Loucy (cell line): Measurements from ENCODE around the gene LRRC10.
A peak's percentile ranks its signal among the peaks of the same experiment; 100 is the strongest.

ENCODE experiments used
- H2AFZ ChIP-seq: fragments of 200-600 bp; sonication (generic); 2 replicates; pipeline ENCODE4 v1.6.0; 2016; ENCODE audit warnings: antibody characterized with exemption, mild to moderate bottlenecking, low read length, moderate library complexity
- H3F3A ChIP-seq: fragments of 200-600 bp; 2 replicates; pipeline ENCODE4 v1.6.0; 2016; ENCODE audit warnings: antibody characterized with exemption, low read depth, mild to moderate bottlenecking
- H3K27me3 ChIP-seq: fragments of 200-600 bp; sonication (generic); 2 replicates; pipeline ENCODE4 v1.6.1; 2014; ENCODE audit warnings: low read length, mild to moderate bottlenecking; ENCODE audit not compliant: insufficient read depth, poor library complexity, severe bottlenecking
- H3K36me3 ChIP-seq: fragments of 200-600 bp; sonication (generic); 2 replicates; pipeline ENCODE4 v1.6.1; 2016; ENCODE audit warnings: low read length; ENCODE audit not compliant: insufficient read depth
- H3K4me1 ChIP-seq: fragments of 200-600 bp; sonication (generic); 2 replicates; pipeline ENCODE4 v1.5.1; 2014; ENCODE audit warnings: low read length, mild to moderate bottlenecking; ENCODE audit not compliant: insufficient read depth, poor library complexity, severe bottlenecking
- H3K4me2 ChIP-seq: fragments of 200-600 bp; sonication (generic); 2 replicates; pipeline ENCODE4 v1.6.0; 2014; ENCODE audit warnings: antibody characterized with exemption, low read length, low read depth, mild to moderate bottlenecking; ENCODE audit not compliant: poor library complexity, severe bottlenecking
- H3K4me3 ChIP-seq: fragments of 200-600 bp; sonication (generic); 2 replicates; pipeline ENCODE4 v1.5.1; 2014; ENCODE audit warnings: low read length, mild to moderate bottlenecking, mixed read lengths; ENCODE audit not compliant: poor library complexity, severe bottlenecking
- H3K79me2 ChIP-seq: fragments of 200-600 bp; sonication (generic); 2 replicates; pipeline ENCODE4 v1.6.1; 2014; ENCODE audit warnings: low read length; ENCODE audit not compliant: insufficient read depth
- H3K9ac ChIP-seq: fragments of 200-600 bp; sonication (generic); 2 replicates; pipeline ENCODE4 v1.6.0; 2014; ENCODE audit warnings: mild to moderate bottlenecking, low read depth, low read length, moderate library complexity; ENCODE audit not compliant: poor library complexity, severe bottlenecking
- H3K9me2 ChIP-seq: fragments of 200-600 bp; sonication (generic); replicated peaks from 2 replicates; pipeline ENCODE4 v1.6.1; 2016; ENCODE audit warnings: low read depth, low read length, mixed read lengths
- H3K9me3 ChIP-seq: fragments of 200-600 bp; sonication (generic); 2 replicates; pipeline ENCODE4 v1.6.1; 2014; ENCODE audit warnings: mild to moderate bottlenecking, antibody characterized with exemption, low read length, low read depth; ENCODE audit not compliant: insufficient read depth
- H4K20me1 ChIP-seq: fragments of 200-600 bp; sonication (generic); 2 replicates; pipeline ENCODE4 v1.6.0; 2014; ENCODE audit warnings: antibody characterized with exemption, low read length, mild to moderate bottlenecking; ENCODE audit not compliant: insufficient read depth, poor library complexity, severe bottlenecking
- EZH2phosphoT487 ChIP-seq: fragments of 200-600 bp; IDR thresholded peaks from 2 replicates; pipeline ENCODE4 v1.6.1; 2018; ENCODE audit warnings: antibody characterized with exemption, mild to moderate bottlenecking, moderate library complexity, borderline replicate concordance
- TF ChIP-seq, protein P1 (sequence below): fragments of 200-600 bp; sonication (generic); conservative IDR thresholded peaks from 2 replicates; pipeline ENCODE4 v1.5.1; 2014; ENCODE audit warnings: mild to moderate bottlenecking, antibody characterized with exemption, low read length

The LRRC10 gene

DNA sequence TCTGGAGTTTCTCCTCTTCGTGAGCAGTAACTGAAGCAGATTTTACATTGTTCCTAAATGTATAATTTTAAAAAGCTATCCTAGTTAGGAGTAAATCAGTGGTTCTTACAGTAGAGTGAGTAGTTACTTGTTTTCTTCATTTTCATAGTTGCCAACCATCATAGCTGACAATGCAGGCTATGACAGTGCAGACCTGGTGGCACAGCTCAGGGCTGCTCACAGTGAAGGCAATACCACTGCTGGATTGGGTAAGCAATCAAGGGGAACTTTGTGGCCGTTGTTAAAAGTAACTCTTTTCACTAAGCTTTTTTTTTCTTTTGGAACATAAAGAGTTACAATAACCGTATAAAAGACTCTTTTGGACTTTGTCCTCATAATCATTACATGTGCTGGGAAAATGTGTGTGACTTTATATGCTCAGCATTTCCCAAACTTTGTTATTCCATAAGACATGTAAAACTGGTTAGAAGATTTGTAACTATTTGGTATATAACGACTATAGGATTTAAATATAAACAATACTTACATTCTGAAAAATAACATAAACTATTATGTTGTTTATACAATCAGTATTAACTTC is 12.4 kb downstream of the LRRC10 start:
- Histone ChIP-seq H2AFZ (no peak overlapping the region), H3K4me3 (no peak overlapping the region), H3F3A (0 out of 2 replicates have a peak, but pooled peaks cover 4% of the 10 kb centered on the region), H3K27me3 (no peaks in the 10 kb centered on the region), H3K9ac (no peak overlapping the region), H3K79me2 (peaks cover 17% of the 10 kb centered on the region; the same call in 1 of the 2 replicates), H3K9me2 (no peaks in the 10 kb centered on the region), H3K9me3 (no peaks in the 10 kb centered on the region), H3K4me1 (no peaks in the 10 kb centered on the region), H3K4me2 (no peak overlapping the region), H3K36me3 (peaks cover 89% of the 10 kb centered on the region), H4K20me1 (peaks cover 32% of the 10 kb centered on the region)
- TF ChIP-seq, protein P1, sequence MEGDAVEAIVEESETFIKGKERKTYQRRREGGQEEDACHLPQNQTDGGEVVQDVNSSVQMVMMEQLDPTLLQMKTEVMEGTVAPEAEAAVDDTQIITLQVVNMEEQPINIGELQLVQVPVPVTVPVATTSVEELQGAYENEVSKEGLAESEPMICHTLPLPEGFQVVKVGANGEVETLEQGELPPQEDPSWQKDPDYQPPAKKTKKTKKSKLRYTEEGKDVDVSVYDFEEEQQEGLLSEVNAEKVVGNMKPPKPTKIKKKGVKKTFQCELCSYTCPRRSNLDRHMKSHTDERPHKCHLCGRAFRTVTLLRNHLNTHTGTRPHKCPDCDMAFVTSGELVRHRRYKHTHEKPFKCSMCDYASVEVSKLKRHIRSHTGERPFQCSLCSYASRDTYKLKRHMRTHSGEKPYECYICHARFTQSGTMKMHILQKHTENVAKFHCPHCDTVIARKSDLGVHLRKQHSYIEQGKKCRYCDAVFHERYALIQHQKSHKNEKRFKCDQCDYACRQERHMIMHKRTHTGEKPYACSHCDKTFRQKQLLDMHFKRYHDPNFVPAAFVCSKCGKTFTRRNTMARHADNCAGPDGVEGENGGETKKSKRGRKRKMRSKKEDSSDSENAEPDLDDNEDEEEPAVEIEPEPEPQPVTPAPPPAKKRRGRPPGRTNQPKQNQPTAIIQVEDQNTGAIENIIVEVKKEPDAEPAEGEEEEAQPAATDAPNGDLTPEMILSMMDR = no peak
- no peak for TF ChIP-seq EZH2phosphoT487

- H3K9me3 ChIP-seq = no peaks in the 10 kb centered on the region
Measured at GRCh38 chr12:69595689-69596088, 15.0 kb downstream of the LRRC10 start.

DNA sequence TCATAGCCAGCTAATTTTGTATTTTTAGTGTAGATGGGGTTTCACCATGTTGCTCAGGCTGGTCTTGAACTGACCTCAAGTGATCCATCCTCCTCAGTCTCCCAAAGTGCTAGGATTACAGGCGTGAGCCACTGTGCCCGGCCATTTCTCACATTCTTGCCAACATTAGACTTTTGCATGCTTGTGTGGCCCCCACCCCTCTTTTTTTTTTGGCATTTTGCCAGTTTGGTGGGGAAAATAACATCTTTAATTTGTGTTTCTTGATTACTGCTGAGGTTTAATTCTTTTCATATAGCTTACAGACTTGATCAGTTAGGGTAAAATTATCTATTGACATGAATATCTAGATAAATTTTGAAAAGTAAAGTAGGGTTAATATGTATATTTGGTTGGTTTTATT is 21.6 kb downstream of the LRRC10 start:
- H3K4me3 ChIP-seq = no peak overlapping the region
- H4K20me1 ChIP-seq = peaks cover 58% of the 10 kb centered on the region
- H3K4me2 ChIP-seq = peak overlapping the region; percentile 79
- H3K79me2 ChIP-seq = peaks cover 68% of the 10 kb centered on the region
- no peaks in the 10 kb centered on the region for H3K9me2 ChIP-seq
- no peak overlapping the region for H3K9ac ChIP-seq
- no peaks in the 10 kb centered on the region for H3K27me3 ChIP-seq
- H3K4me1 ChIP-seq = peaks cover 32% of the 10 kb centered on the region
- no peaks in the 10 kb centered on the region for H3F3A ChIP-seq
- no peaks in the 10 kb centered on the region for H3K9me3 ChIP-seq
- peaks cover 69% of the 10 kb centered on the region for H3K36me3 ChIP-seq
- TF ChIP-seq EZH2phosphoT487 = no peak
- TF ChIP-seq, protein P1 = no peak
- H2AFZ ChIP-seq = no peak overlapping the region

More at GRCh38 chr12:69595689-69596088, 15.0 kb downstream of the LRRC10 start:
- Histone ChIP-seq H3K4me2 (no peak overlapping the region), H3K36me3 (peaks cover 89% of the 10 kb centered on the region), H3K4me1 (peaks cover 4% of the 10 kb centered on the region), H3K4me3 (no peak overlapping the region), H3K79me2 (peaks cover 30% of the 10 kb centered on the region), H3K9me2 (no peaks in the 10 kb centered on the region), H3K27me3 (no peaks in the 10 kb centered on the region), H3F3A (no peaks in the 10 kb centered on the region), H3K9ac (no peak overlapping the region), H2AFZ (no peak overlapping the region), H4K20me1 (peaks cover 40% of the 10 kb centered on the region)
- TF ChIP-seq, protein P1 = 0 out of 2 replicates have a peak, but pooled peaks have one; percentile 20
- no peak for TF ChIP-seq EZH2phosphoT487
